Body of pancreas (tissue), 4 donors: ENCODE data around the gene SH3D19. TPM values are rescaled to one million over a fixed set of nuclear protein-coding genes. Genes with fewer than 3 reads are reported as not detected.
"Not testable (repeated sequence)": the region's sequence is repeated elsewhere in the genome, so short reads cannot be mapped to it uniquely, and the experiment has no call there.

Experiments used
- ATAC-seq: fragments of 150-250 bp; one replicate; pipeline ENCODE4 v1.9.1; 2016
- DNase-seq, 4 donors: peaks; one replicate each; pipeline ENCODE4 v3.0.0-alpha.2; 2019
- H3K27ac ChIP-seq, 4 donors: fragments of 200-600 bp; sonication (generic); 1 replicate in 3 of 4; 2 replicates in 1 of 4; pipeline versions ENCODE4 v1.5.1 to v1.6.1; 2016 to 2019; ENCODE audit warnings: mild to moderate bottlenecking in 1 of 4, mixed read lengths in 1 of 4, moderate library complexity in 1 of 4
- H3K27me3 ChIP-seq, 2 donors: fragments of 200-600 bp; sonication (generic); one replicate each; pipeline ENCODE4 v1.6.0; 2016; ENCODE audit warnings: mild to moderate bottlenecking in 1 of 2
- H3K36me3 ChIP-seq, 2 donors: fragments of 200-600 bp; sonication (generic); replicated peaks in 1 of 2; 2 replicates each; pipeline ENCODE4 v1.5.1; 2016; ENCODE audit warnings: low read depth in 2 of 2; ENCODE audit not compliant: insufficient read depth in 1 of 2
- H3K4me1 ChIP-seq: fragments of 200-600 bp; sonication (generic); one replicate; pipeline ENCODE4 v1.6.0; 2016
- H3K4me3 ChIP-seq, 2 donors: fragments of 200-600 bp; sonication (generic); 1 replicate in 1 of 2; 2 replicates in 1 of 2; pipeline ENCODE4 v1.5.1; 2016 to 2019
- H3K9me3 ChIP-seq, 3 donors: fragments of 200-600 bp; sonication (generic); 1 replicate in 2 of 3; 2 replicates in 1 of 3; pipeline ENCODE4 v1.5.1; 2016
- CTCF ChIP-seq, 7 experiments: fragments of 450-650 bp in 4 of 7; fragments of 200-600 bp in 3 of 7; sonication (generic) in 3 of 7; IDR thresholded peaks; one replicate each; pipeline ENCODE4 v1.5.1; 2016 to 2019; ENCODE audit warnings: antibody characterized with exemption in 7 of 7
- POLR2A ChIP-seq, 3 donors: fragments of 450-650 bp; IDR thresholded peaks; one replicate each; pipeline ENCODE4 v1.6.1; 2016; ENCODE audit warnings: antibody characterized with exemption in 3 of 3, mild to moderate bottlenecking in 2 of 3
- WGBS, 2 donors: methylation state at CpG; one replicate each; pipeline ENCODE4 v1.1.5; 2017; 5-methylcytosine and 5-hydroxymethylcytosine counted together
- intact Hi-C: fragments of 100-400 bp; cut with DNase I; formaldehyde crosslinking; loops from one replicate; pipeline ENCODE4 v1.15.1; 2023
- total RNA-seq, 2 donors: library from RNA; depleted of rRNA; stranded (reverse); fragments of >200 nt; gene quantifications; one replicate each; pipeline ENCODE4 v1.1.0, GENCODE V29; 2016

The SH3D19 gene
- total RNA-seq, 2 donors from 2014 or later, result 38.1 to 42.8 TPM

GRCh38 chr4:151238477-151238876, 86.9 kb downstream of the SH3D19 start:
- Histone ChIP-seq H3K4me1 (no peaks in the 10 kb centered on the region), H3K27me3 (no peaks in the 10 kb centered on the region), H3K36me3 (no peaks in the 10 kb centered on the region), H3K9me3 (no peaks in the 10 kb centered on the region), H3K4me3 (no peak overlapping the region), H3K27ac (no peak overlapping the region)
- no peak for TF ChIP-seq POLR2A (IDR thresholded peaks at IDR 0.05)
- no peak for TF ChIP-seq CTCF (IDR thresholded peaks at IDR 0.05)
- no peak for ATAC-seq
- intact Hi-C loops, result no loop called here
- no peak for DNase-seq
- WGBS, 2 donors, result 46 to 55% methylated on average over 3 of the region's 3 CpGs

GRCh38 chr4:151236036-151236435, 89.4 kb downstream of the SH3D19 start:
- WGBS, 2 donors, result 80 to 97% methylated on average over 4 to 27 of the region's 27 CpGs
- Histone ChIP-seq H3K4me3 (no peak overlapping the region), H3K4me1 (no peaks in the 10 kb centered on the region), H3K27me3 (no peaks in the 10 kb centered on the region), H3K9me3 (no peaks in the 10 kb centered on the region), H3K27ac (no peak overlapping the region), H3K36me3 (no peaks in the 10 kb centered on the region)
- no peak for ATAC-seq
- DNase-seq, result no peak
- TF ChIP-seq CTCF (IDR thresholded peaks at IDR 0.05), result no peak
- TF ChIP-seq POLR2A (IDR thresholded peaks at IDR 0.05), result no peak
- intact Hi-C loops, result no loop called here

- H3K4me3 ChIP-seq, H3K27ac ChIP-seq, H3K4me1 ChIP-seq, DNase-seq, H3K36me3 ChIP-seq, H3K9me3 ChIP-seq, H3K27me3 ChIP-seq, ATAC-seq, intact Hi-C loops: not testable (repeated sequence)
- WGBS, 2 donors, result 100% methylated on average over 1 of the region's 1 CpG
Observed at GRCh38 chr4:151235373-151235772, 90.0 kb downstream of the SH3D19 start.

GRCh38 chr4:151233600-151233999, 91.8 kb downstream of the SH3D19 start:
- H3K27me3 ChIP-seq, result no peaks in the 10 kb centered on the region
- TF ChIP-seq CTCF (IDR thresholded peaks at IDR 0.05) (no peak), POLR2A (IDR thresholded peaks at IDR 0.05) (no peak)
- no peaks in the 10 kb centered on the region for H3K36me3 ChIP-seq
- no peak for DNase-seq
- WGBS, 2 donors, result 91 to 92% methylated on average over 5 of the region's 5 CpGs
- H3K27ac ChIP-seq, result no peak overlapping the region
- intact Hi-C loops, result no loop called here
- ATAC-seq, result no peak
- no peaks in the 10 kb centered on the region for H3K9me3 ChIP-seq
- no peak overlapping the region for H3K4me3 ChIP-seq
- H3K4me1 ChIP-seq, result no peaks in the 10 kb centered on the region

GRCh38 chr4:151231915-151232595, 93.3 kb downstream of the SH3D19 start:
- peaks cover 6% of the 10 kb centered on the region for H3K4me1 ChIP-seq
- DNase-seq, result no peak
- H3K4me3 ChIP-seq, result no peak overlapping the region
- no peaks in the 10 kb centered on the region for H3K36me3 ChIP-seq
- no peak overlapping the region for H3K27ac ChIP-seq
- ATAC-seq, result peak; percentile 33
- no peaks in the 10 kb centered on the region for H3K9me3 ChIP-seq
- H3K27me3 ChIP-seq, result no peaks in the 10 kb centered on the region
- intact Hi-C loops, result no loop called here
- TF ChIP-seq POLR2A (IDR thresholded peaks at IDR 0.05) (no peak), CTCF (IDR thresholded peaks at IDR 0.05) (no peak)
- WGBS, 2 donors, result 92 to 99% methylated on average over 7 of the region's 7 CpGs
